HG03571 (cell line): ENCODE measurements around the gene SEMA4B.
"Not testable (repeated sequence)": the region's sequence is repeated elsewhere in the genome, so short reads cannot be mapped to it uniquely, and the experiment has no call there.

ENCODE experiments used
- ATAC-seq: cut with Tn5 transposase; IDR thresholded peaks from one replicate; pipeline ENCODE4 v1.9.1; 2021; ENCODE audit not compliant: unreplicated experiment

Gene SEMA4B

GRCh38 chr15:90257776-90258175 is 56.6 kb downstream of the SEMA4B start:
- no peak for ATAC-seq

- ATAC-seq = peak; percentile 72
These were observed 58.4 kb downstream of the SEMA4B start for GRCh38 chr15:90259524-90259923.

- ATAC-seq = not testable (repeated sequence)
These were observed 59.6 kb downstream of the SEMA4B start for GRCh38 chr15:90260731-90261130.

DNA sequence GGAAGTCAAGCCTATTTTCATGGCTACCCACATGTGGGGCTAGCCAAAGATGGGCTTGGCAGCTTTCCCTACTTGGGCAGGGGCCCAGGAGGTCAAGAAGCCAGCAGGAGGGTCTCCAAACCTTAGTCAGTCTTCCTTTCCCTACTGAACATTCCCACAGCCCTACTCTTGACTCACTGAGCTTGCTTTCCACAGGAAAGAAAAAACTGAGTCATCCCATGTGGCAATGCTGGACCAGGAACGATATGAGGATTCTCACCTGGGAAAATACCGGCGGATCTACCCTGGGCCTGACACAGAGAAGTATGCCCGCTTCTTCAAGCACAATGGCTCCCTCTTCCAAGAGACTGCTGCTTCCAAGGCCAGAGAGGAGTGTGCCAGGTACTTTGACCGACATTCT is 60.7 kb downstream of the SEMA4B start:
- ATAC-seq = no peak

DNA sequence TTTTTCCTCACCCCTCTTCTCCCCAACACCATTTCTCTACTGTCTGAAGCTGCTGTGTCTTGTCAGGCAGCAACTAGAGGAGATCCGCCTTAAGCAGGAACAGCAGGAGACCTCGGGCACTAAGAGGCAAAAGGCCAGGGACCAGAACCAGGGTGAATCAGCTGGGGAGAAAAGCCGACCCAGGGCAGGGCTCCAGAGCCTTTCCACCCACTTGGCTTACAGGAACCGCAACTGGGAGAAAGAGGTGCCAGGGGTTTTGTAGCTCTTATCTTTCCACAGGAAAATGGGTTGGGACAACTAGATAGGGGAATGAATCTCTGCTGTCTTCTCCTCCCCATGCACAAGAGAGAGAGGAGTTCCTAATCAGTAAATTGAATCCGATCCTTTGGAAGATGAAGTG is 61.3 kb downstream of the SEMA4B start:
- no peak for ATAC-seq

- no peak for ATAC-seq
These were observed 63.5 kb downstream of the SEMA4B start for GRCh38 chr15:90264671-90265070.

GRCh38 chr15:90265271-90266060 is 64.3 kb downstream of the SEMA4B start, which contains the start of gene NGRN:
Gene NGRN (plus strand): TSS chr15:90265672. CDS start chr15:90265713, 41 bp downstream.
- peak; percentile 85 for ATAC-seq

DNA sequence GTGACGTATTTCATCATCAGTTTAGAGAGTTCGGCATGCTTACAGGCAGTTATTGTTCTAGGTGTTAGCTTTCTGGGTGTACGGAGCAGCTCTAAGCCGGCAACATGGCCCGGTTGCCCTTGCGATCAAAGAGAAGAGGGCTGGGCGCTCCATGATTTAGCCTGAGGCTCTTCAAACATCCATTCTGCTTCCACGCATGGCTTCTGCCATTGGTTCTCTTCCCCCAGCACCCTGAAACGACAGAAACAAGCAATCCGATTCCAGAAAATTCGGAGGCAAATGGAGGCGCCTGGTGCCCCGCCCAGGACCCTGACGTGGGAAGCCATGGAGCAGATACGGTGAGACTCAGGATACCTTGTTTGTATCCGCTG is 64.9 kb downstream of the SEMA4B start:
- peak; percentile 9 for ATAC-seq

GRCh38 chr15:90266485-90266884 is 65.4 kb downstream of the SEMA4B start:
- no peak for ATAC-seq

- no peak for ATAC-seq
These were observed 67.3 kb downstream of the SEMA4B start for GRCh38 chr15:90268415-90268814.

GRCh38 chr15:90270502-90271150 is 69.5 kb downstream of the SEMA4B start:
- no peak for ATAC-seq

- ATAC-seq = no peak
These were observed 70.5 kb downstream of the SEMA4B start for GRCh38 chr15:90271459-90272166.

DNA sequence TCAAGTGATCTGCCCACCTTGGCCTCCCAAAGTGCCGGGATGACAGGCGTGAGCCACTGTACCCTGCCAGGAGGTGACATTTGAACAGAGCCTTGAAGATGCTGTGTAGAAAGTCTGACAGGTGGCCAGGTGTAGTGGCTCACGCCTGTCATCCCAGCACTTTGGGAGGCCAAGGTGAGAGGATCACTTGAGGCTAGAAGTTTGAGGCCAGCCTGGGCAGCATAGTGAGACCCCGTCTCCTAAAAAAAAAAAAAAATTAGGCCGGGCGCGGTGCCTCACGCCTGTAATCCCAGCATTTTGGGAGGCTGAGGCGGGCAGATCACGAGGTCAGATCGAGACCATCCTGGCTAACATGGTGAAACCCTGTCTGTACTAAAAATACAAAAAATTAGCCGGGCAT is 77.3 kb downstream of the SEMA4B start:
- not testable (repeated sequence) for ATAC-seq
